ENCODE results near the gene TRIL.

TRIL gene

GRCh38 chr7:28904578-28905048 is 53.5 kb downstream of the TRIL start:
- CTCF ChIA-PET: interaction anchor here (3.2 kb wide), 1 partner anchor 18 kb away, joined by 11 read pairs; no protein-coding TSS in a partner anchor
- Mint-ChIP-seq H3K4me3 (no peak overlapping the region), H3K9me3 (no peaks in the 10 kb centered on the region), H3K27ac (no peak overlapping the region), H3K4me1 (no peaks in the 10 kb centered on the region), H3K27me3 (no peaks in the 10 kb centered on the region), H3K36me3 (no peaks in the 10 kb centered on the region)
- no peak for DNase-seq

- no peak for DNase-seq
- no peak overlapping the region for H3K4me3 Mint-ChIP-seq
- CTCF ChIA-PET: interaction anchor here (1.2 to 3.2 kb wide), 2 partner anchors 18 to 24 kb away, joined by 3 to 11 read pairs; no protein-coding TSS in a partner anchor
- no peaks in the 10 kb centered on the region for H3K36me3 Mint-ChIP-seq
- no peaks in the 10 kb centered on the region for H3K27me3 Mint-ChIP-seq
- no peaks in the 10 kb centered on the region for H3K4me1 Mint-ChIP-seq
- H3K9me3 Mint-ChIP-seq: no peaks in the 10 kb centered on the region
- H3K27ac Mint-ChIP-seq: no peak overlapping the region
Observed at GRCh38 chr7:28903730-28904577, 54.2 kb downstream of the TRIL start.

All from activated naive CD4-positive, alpha-beta T cell treated with anti-CD3 and anti-CD28 coated beads, Interleukin-2, amount 10 ng/mL, durations not matched to agents 7 days and 5 days (primary cell).